Activated naive CD8-positive, alpha-beta T cell (primary cell): ENCODE data around the gene AFP.
"Not testable (repeated sequence)": the region's sequence is repeated elsewhere in the genome, so short reads cannot be mapped to it uniquely, and the experiment has no call there.

Experiments used
- H3K27ac Mint-ChIP-seq: one replicate; pipeline ENCODE4 v1.8.0; 2021; ENCODE audit warnings: mixed read lengths
- H3K27me3 Mint-ChIP-seq: one replicate; pipeline ENCODE4 v1.8.0; 2021; ENCODE audit warnings: mixed read lengths
- H3K36me3 Mint-ChIP-seq: one replicate; pipeline ENCODE4 v1.8.0; 2021; ENCODE audit warnings: mixed read lengths
- H3K4me1 Mint-ChIP-seq: one replicate; pipeline ENCODE4 v1.8.0; 2021; ENCODE audit warnings: low read depth, mixed read lengths
- H3K4me3 Mint-ChIP-seq: one replicate; pipeline ENCODE4 v1.8.0; 2021; ENCODE audit warnings: mild to moderate bottlenecking, mixed read lengths
- H3K9me3 Mint-ChIP-seq: one replicate; pipeline ENCODE4 v1.8.0; 2021; ENCODE audit warnings: low read depth, mixed read lengths

The AFP gene

GRCh38 chr4:73435984-73436383, at the start of gene AFP:
AFP (plus strand) TSS chr4:73436221; CDS start chr4:73436263, 42 bp downstream.
- Mint-ChIP-seq H3K27me3 (peaks cover 9% of the 10 kb centered on the region), H3K9me3 (no peaks in the 10 kb centered on the region), H3K4me1 (no peaks in the 10 kb centered on the region), H3K36me3 (no peaks in the 10 kb centered on the region), H3K4me3 (no peak within 1 kb of the TSS), H3K27ac (no peak within 1 kb of the TSS)

GRCh38 chr4:73387552-73387951, 48.5 kb upstream of the AFP start:
- H3K27me3 Mint-ChIP-seq, result peaks cover 3% of the 10 kb centered on the region
- peaks cover 7% of the 10 kb centered on the region for H3K9me3 Mint-ChIP-seq
- no peaks in the 10 kb centered on the region for H3K4me1 Mint-ChIP-seq
- H3K27ac Mint-ChIP-seq, result no peak overlapping the region
- H3K36me3 Mint-ChIP-seq, result peaks cover 6% of the 10 kb centered on the region
- no peak overlapping the region for H3K4me3 Mint-ChIP-seq

DNA sequence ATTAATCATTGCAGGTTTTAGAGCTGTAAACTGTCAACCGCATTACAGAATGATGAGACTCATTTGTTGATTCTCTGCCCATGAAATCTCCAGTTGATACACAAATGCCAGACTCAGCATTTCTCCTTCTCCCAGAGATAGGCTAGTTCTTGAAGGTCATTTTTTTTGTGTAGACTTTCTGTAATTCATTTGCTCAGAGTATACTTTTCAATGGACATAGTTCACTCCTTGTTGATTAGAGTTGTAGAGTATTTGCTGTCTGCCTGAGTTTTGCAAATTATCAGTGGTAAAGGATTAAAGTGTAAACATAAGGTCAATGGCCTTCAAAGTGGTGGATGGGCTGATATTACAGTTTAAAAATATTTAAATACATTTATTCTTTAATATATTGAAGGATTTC, 47.1 kb upstream of the AFP start:
- Mint-ChIP-seq H3K9me3 (peaks cover 7% of the 10 kb centered on the region), H3K4me1 (no peaks in the 10 kb centered on the region), H3K27me3 (peaks cover 3% of the 10 kb centered on the region), H3K4me3 (no peak overlapping the region), H3K36me3 (peaks cover 6% of the 10 kb centered on the region), H3K27ac (no peak overlapping the region)

GRCh38 chr4:73389663-73390062, 46.4 kb upstream of the AFP start:
- H3K4me1 Mint-ChIP-seq, H3K27ac Mint-ChIP-seq, H3K4me3 Mint-ChIP-seq, H3K27me3 Mint-ChIP-seq, H3K9me3 Mint-ChIP-seq, H3K36me3 Mint-ChIP-seq: not testable (repeated sequence)

- H3K36me3 Mint-ChIP-seq, result no peaks in the 10 kb centered on the region
- H3K9me3 Mint-ChIP-seq, result no peaks in the 10 kb centered on the region
- H3K27me3 Mint-ChIP-seq, result peaks cover 4% of the 10 kb centered on the region
- no peak overlapping the region for H3K27ac Mint-ChIP-seq
- H3K4me1 Mint-ChIP-seq, result no peaks in the 10 kb centered on the region
- no peak overlapping the region for H3K4me3 Mint-ChIP-seq
These were observed 44.2 kb upstream of the AFP start for GRCh38 chr4:73391774-73392173.

DNA sequence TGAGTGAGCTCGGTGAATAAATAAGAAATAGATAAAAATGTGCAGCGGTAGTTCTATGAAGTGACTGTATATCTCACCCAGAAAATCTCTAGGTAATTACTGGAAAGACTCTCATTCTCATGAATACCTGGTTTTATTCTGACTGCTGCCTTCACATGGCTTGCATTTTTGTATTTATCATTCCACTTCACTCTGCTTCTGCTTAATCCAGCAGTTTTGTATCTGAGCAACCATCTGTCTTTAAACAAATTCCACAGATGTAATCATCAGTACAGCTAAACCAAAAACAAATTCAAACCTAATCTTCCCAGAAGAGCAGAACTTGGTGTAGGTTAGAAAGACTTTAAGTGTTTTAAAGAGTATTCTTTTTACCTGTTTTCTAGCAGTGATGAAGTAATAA, 43.1 kb upstream of the AFP start:
- Mint-ChIP-seq H3K27ac (no peak overlapping the region), H3K27me3 (peaks cover 1% of the 10 kb centered on the region), H3K36me3 (no peaks in the 10 kb centered on the region), H3K4me3 (no peak overlapping the region), H3K4me1 (no peaks in the 10 kb centered on the region), H3K9me3 (no peaks in the 10 kb centered on the region)

- peaks cover 1% of the 10 kb centered on the region for H3K27me3 Mint-ChIP-seq
- no peak overlapping the region for H3K27ac Mint-ChIP-seq
- no peaks in the 10 kb centered on the region for H3K4me1 Mint-ChIP-seq
- no peaks in the 10 kb centered on the region for H3K9me3 Mint-ChIP-seq
- H3K36me3 Mint-ChIP-seq, result no peaks in the 10 kb centered on the region
- no peak overlapping the region for H3K4me3 Mint-ChIP-seq
These were observed 39.7 kb upstream of the AFP start for GRCh38 chr4:73396304-73396703.

DNA sequence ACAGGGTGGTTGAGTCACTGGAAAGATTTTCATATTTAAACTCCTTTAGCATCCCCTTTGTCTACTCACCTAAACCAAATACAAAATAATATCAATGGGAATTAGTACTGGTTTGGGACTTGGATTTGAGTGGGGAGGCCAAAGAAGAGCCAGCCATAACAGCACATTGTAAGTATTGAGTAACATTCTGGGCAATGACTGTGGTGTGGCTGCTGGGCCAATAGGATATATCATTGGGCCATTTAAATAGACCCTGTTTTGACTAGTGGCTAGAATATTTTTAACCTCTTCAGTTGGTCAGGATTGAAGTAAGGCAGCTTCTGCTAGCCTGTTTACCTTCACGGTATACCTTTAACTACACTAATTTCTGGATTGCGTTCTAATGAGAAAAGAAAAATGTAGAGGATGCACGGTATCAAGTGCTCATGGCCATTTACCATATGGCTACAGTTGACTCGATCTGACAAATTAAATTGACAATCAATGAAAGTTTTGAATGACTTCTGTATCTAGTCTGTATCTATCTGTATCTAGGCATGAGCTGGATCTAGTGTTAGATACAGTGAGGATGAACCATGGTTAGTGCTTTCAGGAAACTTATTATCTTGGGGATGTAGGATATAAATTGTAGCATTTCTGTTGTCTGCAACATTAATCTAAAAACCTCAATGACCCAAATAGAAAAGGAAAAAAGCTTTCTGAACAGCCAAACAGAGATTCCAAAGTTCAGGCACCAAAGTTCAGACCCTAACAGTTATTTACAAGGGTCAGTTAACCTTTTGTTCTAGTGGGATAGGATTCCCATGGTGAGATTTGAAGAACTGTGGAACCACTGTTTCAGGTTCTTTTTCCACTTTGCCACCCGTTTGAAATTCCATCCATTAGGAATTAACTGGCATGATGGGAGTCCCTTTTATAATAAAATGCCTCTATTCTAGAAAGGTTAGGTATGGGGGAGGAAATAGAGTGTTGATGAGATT, 38.7 kb upstream of the AFP start:
- Mint-ChIP-seq H3K27ac (no peak overlapping the region), H3K9me3 (no peaks in the 10 kb centered on the region), H3K27me3 (peaks cover 1% of the 10 kb centered on the region), H3K4me1 (no peaks in the 10 kb centered on the region), H3K36me3 (no peaks in the 10 kb centered on the region), H3K4me3 (no peak overlapping the region)

DNA sequence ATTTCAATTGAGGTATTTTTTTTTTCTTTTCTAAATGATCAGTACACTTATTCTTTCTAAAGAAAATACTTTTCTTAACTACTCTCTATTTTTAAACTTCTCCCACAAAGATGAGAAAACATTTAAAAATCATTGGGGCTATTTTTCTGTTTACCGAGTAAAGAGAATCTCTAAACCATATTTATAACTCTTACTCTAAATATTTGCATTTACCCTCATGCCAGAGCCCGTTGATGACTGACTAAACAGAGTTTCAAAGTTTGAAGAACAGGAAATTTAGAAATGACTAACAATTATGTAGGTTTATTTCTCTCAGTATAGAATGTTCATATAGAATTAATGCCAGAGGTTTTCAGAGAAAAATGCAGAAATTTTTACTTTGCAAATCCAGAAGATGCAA, 34.6 kb upstream of the AFP start:
- Mint-ChIP-seq H3K4me1 (no peaks in the 10 kb centered on the region), H3K36me3 (no peaks in the 10 kb centered on the region), H3K9me3 (no peaks in the 10 kb centered on the region), H3K27ac (no peak overlapping the region), H3K4me3 (no peak overlapping the region), H3K27me3 (no peaks in the 10 kb centered on the region)

GRCh38 chr4:73404042-73404441, 32.0 kb upstream of the AFP start, which contains the start of gene ALB:
ALB (plus strand) TSS chr4:73404287; CDS start chr4:73404328, 41 bp downstream.
- H3K27me3 Mint-ChIP-seq, result no peaks in the 10 kb centered on the region
- no peaks in the 10 kb centered on the region for H3K9me3 Mint-ChIP-seq
- H3K4me3 Mint-ChIP-seq, result no peak within 1 kb of the TSS
- H3K4me1 Mint-ChIP-seq, result no peaks in the 10 kb centered on the region
- H3K27ac Mint-ChIP-seq, result no peak within 1 kb of the TSS
- H3K36me3 Mint-ChIP-seq, result no peaks in the 10 kb centered on the region

- H3K27ac Mint-ChIP-seq, result no peak overlapping the region
- H3K9me3 Mint-ChIP-seq, result no peaks in the 10 kb centered on the region
- H3K4me1 Mint-ChIP-seq, result no peaks in the 10 kb centered on the region
- H3K36me3 Mint-ChIP-seq, result no peaks in the 10 kb centered on the region
- H3K27me3 Mint-ChIP-seq, result no peaks in the 10 kb centered on the region
- H3K4me3 Mint-ChIP-seq, result no peak overlapping the region
These were observed 31.6 kb upstream of the AFP start for GRCh38 chr4:73404457-73404856.

DNA sequence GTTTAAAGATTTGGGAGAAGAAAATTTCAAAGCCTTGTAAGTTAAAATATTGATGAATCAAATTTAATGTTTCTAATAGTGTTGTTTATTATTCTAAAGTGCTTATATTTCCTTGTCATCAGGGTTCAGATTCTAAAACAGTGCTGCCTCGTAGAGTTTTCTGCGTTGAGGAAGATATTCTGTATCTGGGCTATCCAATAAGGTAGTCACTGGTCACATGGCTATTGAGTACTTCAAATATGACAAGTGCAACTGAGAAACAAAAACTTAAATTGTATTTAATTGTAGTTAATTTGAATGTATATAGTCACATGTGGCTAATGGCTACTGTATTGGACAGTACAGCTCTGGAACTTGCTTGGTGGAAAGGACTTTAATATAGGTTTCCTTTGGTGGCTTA, 30.9 kb upstream of the AFP start:
- H3K27me3 Mint-ChIP-seq, result no peaks in the 10 kb centered on the region

DNA sequence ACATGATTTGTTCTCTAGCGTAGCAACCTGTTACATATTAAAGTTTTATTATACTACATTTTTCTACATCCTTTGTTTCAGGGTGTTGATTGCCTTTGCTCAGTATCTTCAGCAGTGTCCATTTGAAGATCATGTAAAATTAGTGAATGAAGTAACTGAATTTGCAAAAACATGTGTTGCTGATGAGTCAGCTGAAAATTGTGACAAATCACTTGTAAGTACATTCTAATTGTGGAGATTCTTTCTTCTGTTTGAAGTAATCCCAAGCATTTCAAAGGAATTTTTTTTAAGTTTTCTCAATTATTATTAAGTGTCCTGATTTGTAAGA, 29.5 kb upstream of the AFP start:
- Mint-ChIP-seq H3K4me1 (no peaks in the 10 kb centered on the region), H3K9me3 (no peaks in the 10 kb centered on the region), H3K4me3 (no peak overlapping the region), H3K27ac (no peak overlapping the region), H3K36me3 (no peaks in the 10 kb centered on the region), H3K27me3 (no peaks in the 10 kb centered on the region)

More for the DNA sequence above, 30.9 kb upstream of the AFP start:
- Mint-ChIP-seq H3K4me3 (no peak overlapping the region), H3K4me1 (no peaks in the 10 kb centered on the region), H3K9me3 (no peaks in the 10 kb centered on the region), H3K27ac (no peak overlapping the region), H3K36me3 (no peaks in the 10 kb centered on the region)

GRCh38 chr4:73407227-73407673, 28.8 kb upstream of the AFP start:
- Mint-ChIP-seq H3K27ac (no peak overlapping the region), H3K27me3 (no peaks in the 10 kb centered on the region)

DNA sequence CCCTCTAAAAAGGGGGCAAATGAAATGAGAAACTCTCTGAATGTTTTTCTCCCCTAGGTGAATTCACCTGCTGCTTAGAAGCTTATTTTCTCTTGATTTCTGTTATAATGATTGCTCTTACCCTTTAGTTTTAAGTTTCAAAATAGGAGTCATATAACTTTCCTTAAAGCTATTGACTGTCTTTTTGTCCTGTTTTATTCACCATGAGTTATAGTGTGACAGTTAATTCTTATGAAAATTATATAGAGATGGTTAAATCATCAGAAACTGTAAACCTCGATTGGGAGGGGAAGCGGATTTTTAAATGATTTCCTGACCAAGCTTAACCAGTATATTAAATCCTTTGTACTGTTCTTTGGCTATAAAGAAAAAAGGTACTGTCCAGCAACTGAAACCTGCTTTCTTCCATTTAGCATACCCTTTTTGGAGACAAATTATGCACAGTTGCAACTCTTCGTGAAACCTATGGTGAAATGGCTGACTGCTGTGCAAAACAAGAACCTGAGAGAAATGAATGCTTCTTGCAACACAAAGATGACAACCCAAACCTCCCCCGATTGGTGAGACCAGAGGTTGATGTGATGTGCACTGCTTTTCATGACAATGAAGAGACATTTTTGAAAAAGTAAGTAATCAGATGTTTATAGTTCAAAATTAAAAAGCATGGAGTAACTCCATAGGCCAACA, 27.7 kb upstream of the AFP start:
- Mint-ChIP-seq H3K27ac (no peak overlapping the region), H3K36me3 (no peaks in the 10 kb centered on the region), H3K4me3 (no peak overlapping the region), H3K9me3 (no peaks in the 10 kb centered on the region), H3K4me1 (no peaks in the 10 kb centered on the region), H3K27me3 (no peaks in the 10 kb centered on the region)

More at GRCh38 chr4:73407227-73407673, 28.8 kb upstream of the AFP start:
- Mint-ChIP-seq H3K4me1 (no peaks in the 10 kb centered on the region), H3K36me3 (no peaks in the 10 kb centered on the region), H3K4me3 (no peak overlapping the region), H3K9me3 (no peaks in the 10 kb centered on the region)
